ENCODE data around the gene ITFG1. TPM values are rescaled to one million over a fixed set of nuclear protein-coding genes. Genes with fewer than 3 reads are reported as not detected.

ITFG1 gene
- total and polyA plus RNA-seq, 9 of the 15 experiments (the other 6 are each of a cell fraction or from before 2014, with no cell fraction given), result 17.1 to 83.5 (median 35.8) TPM

GRCh38 chr16:47175152-47175551, 285.7 kb downstream of the ITFG1 start (continued):
- no peak for TF ChIP-seq ZNF695 (CRISPR knock-in tag; IDR thresholded peaks at IDR 0.05)
- no peak for TF ChIP-seq NUFIP1 (IDR thresholded peaks at IDR 0.05; ENCODE audit: partially characterized antibody)
- TF ChIP-seq ZNF778 (CRISPR knock-in tag; IDR thresholded peaks at IDR 0.05), result no peak
- TF ChIP-seq SAFB2 (IDR thresholded peaks at IDR 0.05; ENCODE audit: borderline replicate concordance, low read depth, low read length, severe bottlenecking), result no peak
- TF ChIP-seq RBM14 (IDR thresholded peaks at IDR 0.05; ENCODE audit: borderline replicate concordance, insufficient read depth, low read depth, low read length), result no peak
- no peak for TF ChIP-seq THRA (IDR thresholded peaks at IDR 0.05)

GRCh38 chr16:47162670-47163420, 298.0 kb downstream of the ITFG1 start:
- Histone ChIP-seq H3K9ac (ENCODE audit: insufficient read depth in 1 of 2, low read depth in 2 of 2, low read length in 2 of 2) (no peak overlapping the region), H3K4me2 (ENCODE audit: insufficient read depth, low read length) (no peak overlapping the region), H2AFZ (ENCODE audit: low read depth, low read length) (no peak overlapping the region), H3K9me1 (ENCODE audit: control insufficient read depth, insufficient read depth, low read length) (no peaks in the 10 kb centered on the region), H3K27me3 (ENCODE audit: control insufficient read depth in 2 of 2, insufficient read depth in 2 of 2, low read length in 2 of 2) (no peaks in the 10 kb centered on the region), H3K4me3 (no peak overlapping the region), H3K36me3 (ENCODE audit: control insufficient read depth, insufficient read depth, low read length) (peaks cover 17% of the 10 kb centered on the region; the same call in 1 of the 3 replicates), H3K27ac (ENCODE audit: extremely low read depth, low read depth, low read length) (no peak overlapping the region), H3K79me2 (ENCODE audit: control insufficient read depth, insufficient read depth, low read length) (no peaks in the 10 kb centered on the region), H4K20me1 (replicated peaks; ENCODE audit: control insufficient read depth, insufficient read depth, low read length) (no peaks in the 10 kb centered on the region), H3K9me3 (replicated peaks; ENCODE audit: control insufficient read depth, insufficient read depth, low read depth, low read length) (no peaks in the 10 kb centered on the region), H3K4me1 (replicated peaks in 1 of 2; ENCODE audit: control insufficient read depth in 2 of 2, insufficient read depth in 2 of 2, low read length in 2 of 2) (no peaks in the 10 kb centered on the region)
- CTCF ChIA-PET (ENCODE audit: low intra/inter-chr PET ratio), result interaction anchor here (0.7 to 1.5 kb wide), 4 partner anchors 21 to 215 kb away, joined by 3 to 7 read pairs (median 5); no protein-coding TSS in a partner anchor
- no TSS peak for BruUV-seq (replicated peaks)
- no peak for ATAC-seq
- no peak for FAIRE-seq
- DNase-seq (ENCODE audit: extremely low read depth in 1 of 4, low spot score in 3 of 4), result no peak
- in situ Hi-C loops (cut with MboI) (no loop called here), intact Hi-C loops (cut with micrococcal nuclease) (no loop called here)
- WGBS (ENCODE audit: insufficient coverage, low coverage, missing lambda C conversion rate), result 80% methylated on average over 10 of the region's 10 CpGs
- POLR2A ChIA-PET, result interaction anchor here (1.4 kb wide), 1 partner anchor 14 kb away, joined by 3 read pairs; no protein-coding TSS in a partner anchor
- no peak for TF ChIP-seq FOXO4 (CRISPR knock-in tag; IDR thresholded peaks at IDR 0.05)
- no peak for TF ChIP-seq GTF2E2 (tag; IDR thresholded peaks at IDR 0.05)
- no peak for TF ChIP-seq TCF15 (CRISPR knock-in tag; IDR thresholded peaks at IDR 0.05)
- no peak for TF ChIP-seq NFIC (IDR thresholded peaks at IDR 0.05)
- TF ChIP-seq CTCF (IDR thresholded peaks at IDR 0.05 in 2 of 3, conservative IDR thresholded peaks at IDR 0.05 in 1 of 3; ENCODE audit: insufficient read depth in 2 of 3, low read depth in 1 of 3, low read length in 3 of 3), result peak in 1 of 3 experiments; percentile 44; a peak in 2 of 6 replicates
- no peak for TF ChIP-seq THRA (IDR thresholded peaks at IDR 0.05)
